ENCODE measurements around the gene WDTC1. TPM values are rescaled to one million over a fixed set of nuclear protein-coding genes. Genes with fewer than 3 reads are reported as not detected.
"Not testable (repeated sequence)": the region's sequence is repeated elsewhere in the genome, so short reads cannot be mapped to it uniquely, and the experiment has no call there.

Gene WDTC1
- total RNA-seq, 1 experiment from 2014 or later, result 37.1 TPM

DNA sequence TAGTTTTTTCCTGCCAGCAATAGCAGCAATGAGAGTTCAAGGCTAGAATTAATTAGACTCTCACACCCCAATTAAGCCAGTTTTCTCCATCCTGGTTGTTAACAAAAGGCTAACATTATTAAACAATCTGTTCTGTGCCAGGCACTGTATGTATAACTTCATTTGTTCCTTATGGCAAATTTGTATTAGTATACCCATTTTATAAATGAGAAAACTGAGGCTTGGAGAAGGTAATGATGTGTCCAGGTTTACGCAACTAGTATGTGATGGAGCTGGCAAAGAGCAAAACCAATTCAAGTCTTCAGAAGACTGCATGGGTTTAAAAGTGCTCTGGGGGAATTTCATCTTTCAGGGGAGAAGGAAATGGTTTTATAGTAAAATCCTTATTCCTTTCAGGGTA is 41.2 kb upstream of the WDTC1 start:
- Histone ChIP-seq H3K27me3 (ENCODE audit: insufficient read depth, low read depth) (no peaks in the 10 kb centered on the region), H3K9me3 (ENCODE audit: insufficient read depth, low read depth) (no peaks in the 10 kb centered on the region), H3K4me1 (replicated peaks; ENCODE audit: insufficient read depth) (peaks cover 21% of the 10 kb centered on the region), H3F3A (ENCODE audit: insufficient read depth, low read depth) (peaks cover 3% of the 10 kb centered on the region; the same call in 1 of the 2 replicates), H3K36me3 (ENCODE audit: low read depth) (no peaks in the 10 kb centered on the region), H3K4me2 (peak overlapping the region; percentile 54; the same call in 1 of the 2 replicates), H3K9me2 (ENCODE audit: insufficient read depth) (no peaks in the 10 kb centered on the region), H3K27ac (peak overlapping the region; percentile 94), H4K20me1 (ENCODE audit: insufficient read depth) (no peaks in the 10 kb centered on the region), H3K79me2 (ENCODE audit: low read depth) (no peaks in the 10 kb centered on the region), H3K4me3 (no peak overlapping the region), H2AFZ (no peak overlapping the region)
- TF ChIP-seq EZH2 (IDR thresholded peaks at IDR 0.05; ENCODE audit: low read depth), result no peak
- TF ChIP-seq, protein P1, sequence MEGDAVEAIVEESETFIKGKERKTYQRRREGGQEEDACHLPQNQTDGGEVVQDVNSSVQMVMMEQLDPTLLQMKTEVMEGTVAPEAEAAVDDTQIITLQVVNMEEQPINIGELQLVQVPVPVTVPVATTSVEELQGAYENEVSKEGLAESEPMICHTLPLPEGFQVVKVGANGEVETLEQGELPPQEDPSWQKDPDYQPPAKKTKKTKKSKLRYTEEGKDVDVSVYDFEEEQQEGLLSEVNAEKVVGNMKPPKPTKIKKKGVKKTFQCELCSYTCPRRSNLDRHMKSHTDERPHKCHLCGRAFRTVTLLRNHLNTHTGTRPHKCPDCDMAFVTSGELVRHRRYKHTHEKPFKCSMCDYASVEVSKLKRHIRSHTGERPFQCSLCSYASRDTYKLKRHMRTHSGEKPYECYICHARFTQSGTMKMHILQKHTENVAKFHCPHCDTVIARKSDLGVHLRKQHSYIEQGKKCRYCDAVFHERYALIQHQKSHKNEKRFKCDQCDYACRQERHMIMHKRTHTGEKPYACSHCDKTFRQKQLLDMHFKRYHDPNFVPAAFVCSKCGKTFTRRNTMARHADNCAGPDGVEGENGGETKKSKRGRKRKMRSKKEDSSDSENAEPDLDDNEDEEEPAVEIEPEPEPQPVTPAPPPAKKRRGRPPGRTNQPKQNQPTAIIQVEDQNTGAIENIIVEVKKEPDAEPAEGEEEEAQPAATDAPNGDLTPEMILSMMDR (conservative IDR thresholded peaks at IDR 0.05), result no peak
- CTCF ChIA-PET, result no interaction called here
- POLR2A ChIA-PET (ENCODE audit: unreplicated experiment), result no interaction called here
- no peak for DNase-seq
- TSS peak; percentile 66 for BruUV-seq (replicated peaks)
- intact Hi-C loops (cut with micrococcal nuclease; ENCODE audit: unreplicated experiment), result no loop called here

DNA sequence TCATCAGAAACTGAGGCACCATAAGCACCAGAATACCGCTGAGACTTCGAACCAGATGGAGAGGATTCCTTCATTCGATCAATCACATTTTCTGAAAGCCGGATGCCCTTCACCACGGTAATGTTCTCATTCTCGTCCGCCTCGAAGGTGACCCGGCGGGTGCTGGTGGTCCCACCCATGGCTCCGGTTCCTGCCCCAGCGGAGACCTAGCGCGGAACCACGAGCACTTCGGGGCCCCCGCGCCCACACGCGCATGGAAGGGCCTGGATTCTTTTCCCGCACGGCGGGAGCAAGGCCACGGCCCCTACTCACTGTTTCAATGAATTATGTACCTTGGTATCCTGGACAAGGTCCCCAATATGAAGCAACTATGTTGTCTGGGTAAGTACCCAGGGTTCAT is 33.1 kb upstream of the WDTC1 start:
- Histone ChIP-seq H3K4me1 (replicated peaks; ENCODE audit: insufficient read depth) (no peaks in the 10 kb centered on the region), H3F3A (ENCODE audit: insufficient read depth, low read depth) (no peaks in the 10 kb centered on the region), H3K4me3 (no peak overlapping the region), H3K36me3 (ENCODE audit: low read depth) (no peaks in the 10 kb centered on the region), H3K9me3 (ENCODE audit: insufficient read depth, low read depth) (no peaks in the 10 kb centered on the region), H4K20me1 (ENCODE audit: insufficient read depth) (no peaks in the 10 kb centered on the region), H2AFZ (no peak overlapping the region), H3K27me3 (ENCODE audit: insufficient read depth, low read depth) (no peaks in the 10 kb centered on the region), H3K79me2 (ENCODE audit: low read depth) (no peaks in the 10 kb centered on the region), H3K27ac (no peak overlapping the region), H3K9me2 (ENCODE audit: insufficient read depth) (no peaks in the 10 kb centered on the region), H3K4me2 (no peak overlapping the region)
- ChIA-PET POLR2A (ENCODE audit: unreplicated experiment) (no interaction called here), CTCF (interaction anchor here (0.6 kb wide), 1 partner anchor 95 kb away, joined by 8 read pairs; no protein-coding TSS in a partner anchor)
- intact Hi-C loops (cut with micrococcal nuclease; ENCODE audit: unreplicated experiment), result no loop called here
- no peak for DNase-seq
- TF ChIP-seq, protein P1 (conservative IDR thresholded peaks at IDR 0.05), result no peak
- TF ChIP-seq EZH2 (IDR thresholded peaks at IDR 0.05; ENCODE audit: low read depth), result no peak
- no TSS peak for BruUV-seq (replicated peaks)

DNA sequence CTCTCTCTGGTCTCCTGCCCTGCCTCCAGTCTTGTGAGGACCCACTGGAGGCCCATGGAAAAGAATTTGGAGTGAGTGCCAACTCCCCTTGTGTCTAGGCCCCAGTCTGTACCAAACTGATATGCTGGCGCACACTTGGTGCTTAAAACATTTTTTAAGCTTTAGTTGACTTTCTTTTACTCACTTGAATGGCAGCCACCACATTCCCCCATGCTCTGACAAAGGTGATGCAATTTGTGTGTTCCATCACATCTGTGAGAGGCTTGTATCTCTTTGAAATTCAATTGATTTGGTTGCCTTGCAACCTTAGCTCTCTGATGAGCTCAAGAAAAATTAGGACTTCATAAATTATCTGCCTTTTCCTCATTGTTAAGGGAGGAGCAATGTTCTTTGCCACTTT is 30.5 kb upstream of the WDTC1 start:
- TF ChIP-seq, protein P1 (conservative IDR thresholded peaks at IDR 0.05), result no peak
- no peak for TF ChIP-seq EZH2 (IDR thresholded peaks at IDR 0.05; ENCODE audit: low read depth)
- no peaks in the 10 kb centered on the region for H4K20me1 ChIP-seq (ENCODE audit: insufficient read depth)
- H3K4me2 ChIP-seq, result no peak overlapping the region
- intact Hi-C loops (cut with micrococcal nuclease; ENCODE audit: unreplicated experiment), result no loop called here
- no peak for DNase-seq
- no peaks in the 10 kb centered on the region for H3F3A ChIP-seq (ENCODE audit: insufficient read depth, low read depth)
- H2AFZ ChIP-seq, result no peak overlapping the region
- H3K27me3 ChIP-seq (ENCODE audit: insufficient read depth, low read depth), result no peaks in the 10 kb centered on the region
- H3K36me3 ChIP-seq (ENCODE audit: low read depth), result no peaks in the 10 kb centered on the region
- no peaks in the 10 kb centered on the region for H3K4me1 ChIP-seq (replicated peaks; ENCODE audit: insufficient read depth)
- H3K9me2 ChIP-seq (ENCODE audit: insufficient read depth), result no peaks in the 10 kb centered on the region
- ChIA-PET CTCF (interaction anchor here (0.7 kb wide), 1 partner anchor 397 kb away, joined by 7 read pairs; no protein-coding TSS in a partner anchor), POLR2A (ENCODE audit: unreplicated experiment) (interaction anchor here (0.7 kb wide), 1 partner anchor 569 kb away, joined by 5 read pairs; the partner anchor contains the start of gene STX12)
- no TSS peak for BruUV-seq (replicated peaks)
- no peak overlapping the region for H3K27ac ChIP-seq
- H3K4me3 ChIP-seq, result no peak overlapping the region
- H3K79me2 ChIP-seq (ENCODE audit: low read depth), result no peaks in the 10 kb centered on the region
- no peaks in the 10 kb centered on the region for H3K9me3 ChIP-seq (ENCODE audit: insufficient read depth, low read depth)

DNA sequence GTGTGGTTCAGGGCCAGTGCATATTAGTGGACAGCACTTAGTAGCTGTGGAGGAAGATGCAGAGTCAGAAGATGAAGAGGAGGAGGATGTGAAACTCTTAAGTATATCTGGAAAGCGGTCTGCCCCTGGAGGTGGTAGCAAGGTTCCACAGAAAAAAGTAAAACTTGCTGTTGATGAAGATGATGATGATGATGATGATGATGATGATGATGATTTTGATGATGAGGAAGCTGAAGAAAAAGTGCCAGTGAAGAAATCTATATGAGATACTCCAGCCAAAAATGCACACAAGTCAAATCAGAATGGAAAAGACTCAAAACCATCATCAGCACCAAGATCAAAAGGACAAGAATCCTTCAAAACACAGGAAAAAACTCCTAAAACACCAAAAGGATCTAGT is 27.2 kb upstream of the WDTC1 start:
- H3K36me3 ChIP-seq (ENCODE audit: low read depth); H3F3A ChIP-seq (ENCODE audit: insufficient read depth, low read depth); H3K4me1 ChIP-seq (replicated peaks; ENCODE audit: insufficient read depth); H3K4me3 ChIP-seq; H3K27me3 ChIP-seq (ENCODE audit: insufficient read depth, low read depth); POLR2A ChIA-PET (ENCODE audit: unreplicated experiment); H3K27ac ChIP-seq; H3K9me3 ChIP-seq (ENCODE audit: insufficient read depth, low read depth); H2AFZ ChIP-seq; DNase-seq; H3K4me2 ChIP-seq; intact Hi-C loops (cut with micrococcal nuclease; ENCODE audit: unreplicated experiment); BruUV-seq (replicated peaks); H4K20me1 ChIP-seq (ENCODE audit: insufficient read depth); H3K79me2 ChIP-seq (ENCODE audit: low read depth); H3K9me2 ChIP-seq (ENCODE audit: insufficient read depth); CTCF ChIA-PET: not testable (repeated sequence)

DNA sequence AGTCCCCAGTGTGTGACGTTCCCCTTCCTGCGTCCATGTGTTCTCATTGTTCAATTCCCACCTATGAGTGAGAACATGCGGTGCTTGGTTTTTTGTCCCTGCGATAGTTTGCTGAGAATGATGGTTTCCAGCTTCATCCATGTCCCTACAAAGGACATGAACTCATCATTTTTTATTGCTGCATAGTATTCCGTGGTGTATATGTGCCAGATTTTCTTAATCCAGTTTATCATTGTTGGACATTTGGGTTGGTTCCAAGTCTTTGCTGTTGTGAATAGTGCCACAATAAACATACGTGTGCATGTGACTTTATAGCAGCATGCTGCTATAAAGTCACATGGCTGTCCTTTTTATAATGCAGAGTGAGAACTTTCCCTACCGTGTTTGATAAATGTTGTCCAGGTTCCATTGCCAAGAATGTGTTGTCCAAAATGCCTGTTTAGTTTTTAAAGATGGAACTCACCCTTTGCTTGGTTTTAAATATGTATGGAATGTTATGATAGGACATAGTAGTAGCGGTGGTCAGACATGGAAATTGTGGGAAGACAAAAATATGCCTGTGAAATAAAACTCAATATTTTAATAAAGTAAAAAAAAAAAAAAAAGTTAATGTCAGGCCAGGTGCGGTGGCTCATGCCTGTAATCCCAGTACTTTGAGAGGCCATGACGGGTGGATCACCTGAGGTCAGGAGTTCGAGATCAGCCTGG is 26.1 kb upstream of the WDTC1 start:
- H3K79me2 ChIP-seq (ENCODE audit: low read depth); H3K4me1 ChIP-seq (replicated peaks; ENCODE audit: insufficient read depth); DNase-seq; H4K20me1 ChIP-seq (ENCODE audit: insufficient read depth); H3F3A ChIP-seq (ENCODE audit: insufficient read depth, low read depth); H3K9me3 ChIP-seq (ENCODE audit: insufficient read depth, low read depth); CTCF ChIA-PET; H3K36me3 ChIP-seq (ENCODE audit: low read depth); intact Hi-C loops (cut with micrococcal nuclease; ENCODE audit: unreplicated experiment); H3K4me2 ChIP-seq; H3K9me2 ChIP-seq (ENCODE audit: insufficient read depth); H3K27ac ChIP-seq; H2AFZ ChIP-seq; POLR2A ChIA-PET (ENCODE audit: unreplicated experiment); BruUV-seq (replicated peaks); H3K27me3 ChIP-seq (ENCODE audit: insufficient read depth, low read depth); H3K4me3 ChIP-seq: not testable (repeated sequence)
